H7 (cell line): Measurements from ENCODE around the gene SEMA4D. TPM values are rescaled to one million over a fixed set of nuclear protein-coding genes. Genes with fewer than 3 reads are reported as not detected.
"Not testable (repeated sequence)": the region's sequence is repeated elsewhere in the genome, so short reads cannot be mapped to it uniquely, and the experiment has no call there.

ENCODE experiments used
- DNase-seq: peaks from one replicate; pipeline ENCODE4 v3.0.0; 2012
- H3K27me3 ChIP-seq: 2 replicates; pipeline ENCODE4 v1.6.0; 2011; ENCODE audit warnings: mild to moderate bottlenecking, low read length; ENCODE audit not compliant: control insufficient read depth, insufficient read depth
- H3K36me3 ChIP-seq: replicated peaks from 2 replicates; pipeline ENCODE4 v1.5.1; 2011; ENCODE audit warnings: low read length; ENCODE audit not compliant: control insufficient read depth, insufficient read depth
- H3K4me3 ChIP-seq: 2 replicates; pipeline ENCODE4 v1.5.1; 2011; ENCODE audit warnings: low read depth, mild to moderate bottlenecking, control low read depth, low read length, moderate library complexity; ENCODE audit not compliant: insufficient read depth
- total RNA-seq: library from RNA; depleted of rRNA; stranded (reverse); fragments of >200 nt; shearing (Covaris generic); gene quantifications from 2 replicates; pipeline ENCODE4 v1.2.3, GENCODE V29; 2014

SEMA4D gene
- total RNA-seq, 1 experiment from 2014 or later: 17.0 TPM

GRCh38 chr9:89382026-89382986, 115.6 kb downstream of the SEMA4D start:
- Histone ChIP-seq H3K36me3 (peaks cover 16% of the 10 kb centered on the region), H3K27me3 (no peaks in the 10 kb centered on the region), H3K4me3 (no peak overlapping the region)
- DNase-seq: peak; percentile 57

GRCh38 chr9:89381308-89381609, 116.7 kb downstream of the SEMA4D start:
- Histone ChIP-seq H3K27me3 (no peaks in the 10 kb centered on the region), H3K4me3 (no peak overlapping the region), H3K36me3 (peaks cover 13% of the 10 kb centered on the region)
- no peak for DNase-seq

- peak; percentile 48 for DNase-seq
- peaks cover 13% of the 10 kb centered on the region for H3K36me3 ChIP-seq
- no peak overlapping the region for H3K4me3 ChIP-seq
- no peaks in the 10 kb centered on the region for H3K27me3 ChIP-seq
These were observed 117.2 kb downstream of the SEMA4D start for GRCh38 chr9:89380437-89381307.

- Histone ChIP-seq H3K4me3 (no peak overlapping the region), H3K36me3 (peaks cover 12% of the 10 kb centered on the region), H3K27me3 (no peaks in the 10 kb centered on the region)
- no peak for DNase-seq
These were observed 118.3 kb downstream of the SEMA4D start for GRCh38 chr9:89379508-89380115.

GRCh38 chr9:89379031-89379430, 118.9 kb downstream of the SEMA4D start:
- Histone ChIP-seq H3K36me3 (peaks cover 12% of the 10 kb centered on the region), H3K4me3 (no peak overlapping the region), H3K27me3 (no peaks in the 10 kb centered on the region)
- DNase-seq: no peak

- peaks cover 12% of the 10 kb centered on the region for H3K36me3 ChIP-seq
- no peaks in the 10 kb centered on the region for H3K27me3 ChIP-seq
- DNase-seq: no peak
- H3K4me3 ChIP-seq: no peak overlapping the region
These were observed 119.4 kb downstream of the SEMA4D start for GRCh38 chr9:89378541-89378940.

GRCh38 chr9:89377411-89377810, 120.5 kb downstream of the SEMA4D start:
- H3K4me3 ChIP-seq: no peak overlapping the region
- DNase-seq: no peak
- peaks cover 10% of the 10 kb centered on the region for H3K36me3 ChIP-seq
- no peaks in the 10 kb centered on the region for H3K27me3 ChIP-seq

- Histone ChIP-seq H3K36me3 (peaks cover 10% of the 10 kb centered on the region), H3K4me3 (no peak overlapping the region), H3K27me3 (no peaks in the 10 kb centered on the region)
- DNase-seq: no peak
These were observed 121.1 kb downstream of the SEMA4D start for GRCh38 chr9:89376741-89377351.

GRCh38 chr9:89376286-89376685, 121.6 kb downstream of the SEMA4D start:
- no peak overlapping the region for H3K4me3 ChIP-seq

GRCh38 chr9:89375191-89375760, 122.6 kb downstream of the SEMA4D start:
- Histone ChIP-seq H3K4me3 (no peak overlapping the region), H3K36me3 (peaks cover 10% of the 10 kb centered on the region), H3K27me3 (no peaks in the 10 kb centered on the region)
- DNase-seq: no peak

More at GRCh38 chr9:89376286-89376685, 121.6 kb downstream of the SEMA4D start:
- H3K27me3 ChIP-seq: no peaks in the 10 kb centered on the region
- H3K36me3 ChIP-seq: peaks cover 10% of the 10 kb centered on the region
- DNase-seq: no peak

GRCh38 chr9:89374176-89374575, 123.7 kb downstream of the SEMA4D start:
- Histone ChIP-seq H3K36me3 (peaks cover 8% of the 10 kb centered on the region), H3K27me3 (no peaks in the 10 kb centered on the region), H3K4me3 (no peak overlapping the region)
- DNase-seq: no peak

GRCh38 chr9:89372979-89373378, 124.9 kb downstream of the SEMA4D start:
- Histone ChIP-seq H3K4me3 (no peak overlapping the region), H3K27me3 (no peaks in the 10 kb centered on the region), H3K36me3 (peaks cover 1% of the 10 kb centered on the region)
- DNase-seq: peak; percentile 54

GRCh38 chr9:89372230-89372816, 125.6 kb downstream of the SEMA4D start:
- Histone ChIP-seq H3K4me3 (no peak overlapping the region), H3K27me3 (no peaks in the 10 kb centered on the region), H3K36me3 (peaks cover 1% of the 10 kb centered on the region)
- DNase-seq: peak; percentile 67

GRCh38 chr9:89371791-89372190, 126.1 kb downstream of the SEMA4D start:
- DNase-seq, H3K36me3 ChIP-seq, H3K27me3 ChIP-seq, H3K4me3 ChIP-seq: not testable (repeated sequence)
